HepG2 (cell line): ENCODE results near the gene ALOX5AP. TPM values are rescaled to one million over a fixed set of nuclear protein-coding genes. Genes with fewer than 3 reads are reported as not detected.

ENCODE experiments used
- CCDC6 ChIP-seq: sonication (generic); formaldehyde crosslinking; IDR thresholded peaks from 2 replicates; pipeline ENCODE4 v1.8.1; 2022; ENCODE audit warnings: mild to moderate bottlenecking, missing genetic modification reagents, moderate library complexity
- GFI1 ChIP-seq: sonication (generic); formaldehyde crosslinking; IDR thresholded peaks from 2 replicates; pipeline ENCODE4 v1.5.0; 2020; ENCODE audit warnings: missing genetic modification reagents, mild to moderate bottlenecking, borderline replicate concordance
- GZF1 ChIP-seq: sonication (generic); formaldehyde crosslinking; IDR thresholded peaks from 2 replicates; pipeline ENCODE4 v1.5.1; 2020; ENCODE audit warnings: mild to moderate bottlenecking, missing genetic modification reagents
- HMGXB3 ChIP-seq: sonication (generic); formaldehyde crosslinking; IDR thresholded peaks from 2 replicates; pipeline ENCODE4 v1.4.0; 2020; ENCODE audit warnings: missing genetic modification reagents, borderline replicate concordance
- IRF9 ChIP-seq: sonication (generic); formaldehyde crosslinking; IDR thresholded peaks from 2 replicates; pipeline ENCODE4 v1.8.0; 2022; ENCODE audit warnings: missing genetic modification reagents, mild to moderate bottlenecking, borderline replicate concordance
- MAFF ChIP-seq: IDR thresholded peaks from 2 replicates; pipeline ENCODE4 v1.6.1; 2011; ENCODE audit warnings: low read depth, low read length, improper control_type of control experiment
- MED13 ChIP-seq: sonication (generic); formaldehyde crosslinking; IDR thresholded peaks from 2 replicates; pipeline ENCODE4 v1.5.0; 2020; ENCODE audit warnings: missing genetic modification reagents
- NFYB ChIP-seq: sonication (generic); formaldehyde crosslinking; IDR thresholded peaks from 2 replicates; pipeline ENCODE4 v1.4.0; 2020; ENCODE audit warnings: missing genetic modification reagents
- PBX2 ChIP-seq: IDR thresholded peaks from 2 replicates; pipeline ENCODE4 v1.6.1; 2016; ENCODE audit warnings: control low read depth
- RELA ChIP-seq: sonication (generic); formaldehyde crosslinking; IDR thresholded peaks from 2 replicates; pipeline ENCODE4 v1.4.0; 2020; ENCODE audit warnings: missing genetic modification reagents
- SOX6 ChIP-seq, 2 experiments: fragments of 450-650 bp in 1 of 2; sonication (generic) in 1 of 2; formaldehyde crosslinking in 1 of 2; IDR thresholded peaks; 2 replicates each; pipeline versions ENCODE4 v1.4.0 to v1.6.1; 2017 to 2020; ENCODE audit warnings: antibody characterized with exemption in 1 of 2, mild to moderate bottlenecking in 1 of 2, missing genetic modification reagents in 1 of 2
- SP140L ChIP-seq: sonication (generic); formaldehyde crosslinking; IDR thresholded peaks from 2 replicates; pipeline ENCODE4 v1.4.0; 2020; ENCODE audit warnings: missing genetic modification reagents, borderline replicate concordance
- TOE1 ChIP-seq: sonication (generic); formaldehyde crosslinking; IDR thresholded peaks from 2 replicates; pipeline ENCODE4 v1.4.0; 2020; ENCODE audit warnings: mild to moderate bottlenecking, missing genetic modification reagents
- ZBTB3 ChIP-seq: sonication (generic); formaldehyde crosslinking; IDR thresholded peaks from 2 replicates; pipeline ENCODE4 v1.4.0; 2020; ENCODE audit warnings: low read depth, mild to moderate bottlenecking, moderate library complexity, missing genetic modification reagents, borderline replicate concordance
- ZKSCAN8 ChIP-seq: IDR thresholded peaks from 2 replicates; pipeline ENCODE4 v1.6.1; 2016; ENCODE audit warnings: borderline replicate concordance, missing genetic modification reagents, missing compliant biosample characterization
- ZNF235 ChIP-seq: sonication (generic); formaldehyde crosslinking; IDR thresholded peaks from 2 replicates; pipeline ENCODE4 v1.8.1; 2023; ENCODE audit warnings: mild to moderate bottlenecking, missing genetic modification reagents, borderline replicate concordance
- ZNF589 ChIP-seq: sonication (generic); formaldehyde crosslinking; conservative IDR thresholded peaks from 2 replicates; pipeline ENCODE4 v1.8.0; 2022; ENCODE audit warnings: mild to moderate bottlenecking, moderate library complexity, missing genetic modification reagents
- polyA plus RNA-seq, 8 experiments: library from polyadenylated mRNA; depleted of rRNA in 3 of 8; stranded (reverse) in 7 of 8; unstranded in 1 of 8; fragments of >200 nt; fragmentation: Illumina TruSeq in 4 of 8; extraction: Trizol in 4 of 8; gene quantifications; 2 replicates each; pipeline versions ENCODE4 v1.2.1 to v1.2.3, GENCODE V29; 2011 to 2016; ENCODE audit warnings: low read depth in 4 of 8, missing spikeins in 1 of 8, mixed read lengths in 1 of 8; ENCODE audit not compliant: insufficient read depth in 1 of 8
- total RNA-seq, 5 experiments: library from RNA; depleted of rRNA; stranded (reverse); fragments of >200 nt; fragmentation: Illumina TruSeq; extraction: Trizol; gene quantifications; 2 replicates each; pipeline ENCODE4 v1.2.3, GENCODE V29; 2016; ENCODE audit warnings: low read depth in 1 of 5
- TF ChIP-seq, protein P1 (sequence below): sonication (generic); formaldehyde crosslinking; conservative IDR thresholded peaks from 2 replicates; pipeline ENCODE4 v1.4.0; 2020; ENCODE audit warnings: missing genetic modification reagents
- TF ChIP-seq, protein P2 (sequence below): sonication (generic); formaldehyde crosslinking; conservative IDR thresholded peaks from 2 replicates; pipeline ENCODE4 v1.4.0; 2020; ENCODE audit warnings: missing genetic modification reagents

Gene ALOX5AP
- total and polyA plus RNA-seq, 2 of the 13 experiments (the other 11 are each of a cell fraction or from before 2014, with no cell fraction given) = 0.97 to 1.2 TPM

GRCh38 chr13:30745906-30746686, 10.8 kb downstream of the ALOX5AP start (continued):
- TF ChIP-seq GFI1 (CRISPR knock-in tag) (no peak), MED13 (no peak), CCDC6 (CRISPR knock-in tag) (no peak), HMGXB3 (CRISPR knock-in tag) (no peak), SOX6 (IDR thresholded peaks at IDR 0.05) (no peak), SOX6 (CRISPR knock-in tag; IDR thresholded peaks at IDR 0.05) (no peak; the same call in 1 of the 2 replicates), RELA (CRISPR knock-in tag) (no peak), NFYB (no peak), ZNF235 (CRISPR knock-in tag) (no peak), PBX2 (CRISPR knock-in tag) (no peak), ZKSCAN8 (CRISPR knock-in tag) (no peak), ZBTB3 (no peak), TOE1 (CRISPR knock-in tag) (no peak), GZF1 (CRISPR knock-in tag) (no peak), IRF9 (CRISPR knock-in tag) (no peak), MAFF (no peak), SP140L (CRISPR knock-in tag) (no peak), ZNF589 (CRISPR knock-in tag) (no peak)
- TF ChIP-seq, protein P1, sequence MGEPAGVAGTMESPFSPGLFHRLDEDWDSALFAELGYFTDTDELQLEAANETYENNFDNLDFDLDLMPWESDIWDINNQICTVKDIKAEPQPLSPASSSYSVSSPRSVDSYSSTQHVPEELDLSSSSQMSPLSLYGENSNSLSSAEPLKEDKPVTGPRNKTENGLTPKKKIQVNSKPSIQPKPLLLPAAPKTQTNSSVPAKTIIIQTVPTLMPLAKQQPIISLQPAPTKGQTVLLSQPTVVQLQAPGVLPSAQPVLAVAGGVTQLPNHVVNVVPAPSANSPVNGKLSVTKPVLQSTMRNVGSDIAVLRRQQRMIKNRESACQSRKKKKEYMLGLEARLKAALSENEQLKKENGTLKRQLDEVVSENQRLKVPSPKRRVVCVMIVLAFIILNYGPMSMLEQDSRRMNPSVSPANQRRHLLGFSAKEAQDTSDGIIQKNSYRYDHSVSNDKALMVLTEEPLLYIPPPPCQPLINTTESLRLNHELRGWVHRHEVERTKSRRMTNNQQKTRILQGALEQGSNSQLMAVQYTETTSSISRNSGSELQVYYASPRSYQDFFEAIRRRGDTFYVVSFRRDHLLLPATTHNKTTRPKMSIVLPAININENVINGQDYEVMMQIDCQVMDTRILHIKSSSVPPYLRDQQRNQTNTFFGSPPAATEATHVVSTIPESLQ (CRISPR knock-in tag) = no peak
- TF ChIP-seq, protein P2, sequence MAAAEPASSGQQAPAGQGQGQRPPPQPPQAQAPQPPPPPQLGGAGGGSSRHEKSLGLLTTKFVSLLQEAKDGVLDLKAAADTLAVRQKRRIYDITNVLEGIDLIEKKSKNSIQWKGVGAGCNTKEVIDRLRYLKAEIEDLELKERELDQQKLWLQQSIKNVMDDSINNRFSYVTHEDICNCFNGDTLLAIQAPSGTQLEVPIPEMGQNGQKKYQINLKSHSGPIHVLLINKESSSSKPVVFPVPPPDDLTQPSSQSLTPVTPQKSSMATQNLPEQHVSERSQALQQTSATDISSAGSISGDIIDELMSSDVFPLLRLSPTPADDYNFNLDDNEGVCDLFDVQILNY (CRISPR knock-in tag) = no peak
